Inflammatory macrophage treated with lipopolysaccharide for 1 hour (primary cell): ENCODE data around the gene MTA1.

Source experiments
- DNase-seq, 2 donors: peaks; one replicate each; pipeline ENCODE4 v3.0.0-alpha.2; 2020 to 2022

The MTA1 gene

DNA sequence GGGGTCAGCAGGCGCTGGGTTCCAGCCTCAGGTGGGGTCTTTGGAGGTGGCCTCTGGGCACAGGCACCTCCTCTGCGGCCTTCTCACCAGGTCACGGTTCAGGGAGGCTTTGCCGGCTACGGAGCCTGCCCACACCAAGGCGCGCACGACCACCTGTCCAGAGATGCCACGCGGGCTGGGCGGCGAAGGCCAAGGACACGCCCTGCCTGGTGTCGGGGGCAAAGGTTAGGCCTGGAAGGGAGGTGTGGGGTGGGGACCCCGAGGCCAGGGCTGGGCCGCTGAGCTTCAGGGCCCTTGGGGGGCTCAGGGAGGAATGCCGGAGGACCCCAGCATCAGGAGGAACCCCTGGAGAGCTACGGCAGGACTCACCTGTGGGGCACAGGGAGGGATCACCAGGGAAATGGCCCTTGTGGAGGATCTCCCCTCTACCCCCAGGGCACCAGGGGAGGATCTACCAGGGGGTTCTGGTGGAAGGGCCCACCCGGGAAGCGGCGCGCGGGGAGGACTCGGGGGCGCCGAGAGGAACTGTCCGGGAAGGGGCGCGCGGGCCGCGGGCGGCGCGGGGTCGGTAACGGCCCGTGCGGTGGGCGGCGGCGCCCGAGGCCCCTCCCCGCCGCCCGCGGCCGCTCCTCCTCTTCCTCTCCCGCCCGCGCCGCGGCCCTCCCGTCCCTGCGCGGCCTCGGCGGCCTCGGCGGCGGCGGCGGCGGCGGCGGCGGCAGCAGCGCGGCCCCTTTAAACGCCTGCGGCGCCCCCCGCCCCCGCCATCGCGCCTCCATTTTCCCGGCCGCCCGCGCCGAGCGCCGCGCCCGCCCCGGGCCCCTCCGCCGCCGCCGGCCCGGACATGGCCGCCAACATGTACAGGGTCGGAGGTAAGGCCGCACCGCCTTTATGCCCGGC is at the start of gene MTA1:
Gene MTA1 (plus strand): TSS at position 633 of the 897 bp plus-strand sequence. CDS start 209 bp downstream, at position 842.
- peak; percentile 18 to 27 for DNase-seq

GRCh38 chr14:105374389-105374788 is 45.2 kb upstream of the MTA1 start:
- DNase-seq = no peak

- peak; percentile 65 to 80 for DNase-seq
Observed at GRCh38 chr14:105375635-105376057, 44.0 kb upstream of the MTA1 start.

DNA sequence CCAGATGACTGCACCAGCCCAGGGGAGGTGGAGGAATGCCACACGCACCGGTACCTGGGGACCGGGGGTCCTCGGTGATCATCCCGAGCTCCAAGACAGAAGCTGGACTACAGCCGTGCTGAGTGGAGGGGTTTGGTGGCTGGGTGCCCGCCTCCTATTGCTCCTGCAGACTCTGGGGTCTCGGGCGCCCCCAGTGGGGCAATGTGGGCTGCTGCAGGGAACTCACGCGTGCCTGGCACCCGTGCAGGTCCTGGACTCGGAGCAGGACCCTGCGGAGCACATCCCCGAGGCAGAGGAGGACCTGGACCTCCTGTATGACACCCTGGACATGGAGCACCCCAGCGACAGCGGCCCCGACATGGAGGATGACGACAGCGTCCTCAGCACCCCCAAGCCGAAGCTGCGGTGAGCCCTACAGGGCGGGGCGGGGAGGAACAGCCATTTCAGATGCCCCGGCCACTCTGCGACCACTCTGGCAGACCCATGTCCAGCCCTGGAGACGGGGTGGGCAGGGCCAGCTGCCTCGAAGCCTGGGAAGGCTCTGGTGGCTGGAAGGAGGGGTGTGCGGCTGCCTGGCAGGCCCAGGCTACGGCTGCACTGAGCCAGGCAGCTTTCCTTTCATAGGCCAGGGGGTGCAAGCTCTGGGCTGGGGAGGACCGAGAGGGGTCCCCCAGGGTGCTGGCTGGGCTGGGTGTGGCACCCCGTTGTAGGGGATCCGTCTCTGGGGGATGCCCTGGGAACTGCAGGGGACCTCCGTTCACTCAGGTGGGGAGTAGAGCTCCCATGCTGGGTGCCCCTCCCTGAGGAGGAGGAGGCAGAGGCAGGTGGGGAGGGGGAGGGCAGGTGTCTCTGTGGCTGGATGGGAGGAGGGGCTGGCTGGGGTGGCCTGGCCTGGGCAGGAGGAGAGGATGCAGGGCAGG is 42.8 kb upstream of the MTA1 start:
- no peak for DNase-seq

DNA sequence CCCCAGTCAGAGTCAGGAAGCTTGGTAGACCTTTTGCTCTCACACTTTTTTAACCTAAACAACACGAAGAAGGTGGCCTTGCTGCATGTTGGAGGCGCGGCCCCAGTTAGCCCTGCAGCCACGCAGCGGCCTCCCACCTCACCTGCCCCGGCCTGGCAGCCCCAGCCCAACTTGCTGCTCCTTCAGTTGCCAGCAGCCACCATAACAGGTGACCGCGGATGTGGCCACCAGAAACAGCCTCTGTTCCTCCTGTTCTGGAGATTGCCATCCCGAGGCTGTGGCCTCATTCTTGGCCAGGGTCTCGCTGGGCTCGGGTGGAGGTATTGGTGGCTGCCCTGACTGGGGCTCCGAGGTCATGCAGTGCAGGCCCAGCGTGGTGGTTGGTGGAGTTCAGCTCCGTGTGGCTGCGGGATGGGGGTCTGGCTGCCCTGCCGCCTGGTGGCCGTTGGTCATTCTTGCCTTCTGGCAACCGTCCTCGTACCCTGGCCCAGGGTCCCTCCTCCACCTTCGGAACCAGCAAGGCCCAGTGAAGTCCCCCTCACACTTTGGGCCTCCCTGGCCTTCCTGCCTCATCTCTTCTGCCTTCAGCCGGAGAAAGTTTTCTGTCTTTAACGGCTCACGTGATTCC is 42.0 kb upstream of the MTA1 start:
- no peak for DNase-seq

DNA sequence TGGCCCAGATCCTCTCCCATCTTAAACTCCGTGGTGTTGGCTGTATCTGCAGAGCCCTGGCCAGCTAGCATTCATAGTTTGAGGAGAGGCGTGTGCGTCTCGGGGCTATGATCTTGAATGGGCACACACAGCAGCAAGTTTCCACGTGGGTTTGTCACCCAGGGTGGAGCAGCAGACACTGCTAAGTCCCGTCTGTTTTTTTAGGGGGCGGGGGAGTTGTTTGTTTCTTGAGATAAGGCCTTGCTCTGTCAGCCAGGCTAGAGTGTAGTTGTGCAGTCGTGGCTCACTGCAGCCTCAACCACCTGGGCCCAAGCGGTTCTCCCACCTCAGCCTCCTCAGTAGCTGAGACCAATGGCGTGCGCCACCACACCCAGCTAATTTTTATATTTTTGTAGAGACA is 41.4 kb upstream of the MTA1 start:
- no peak for DNase-seq

DNA sequence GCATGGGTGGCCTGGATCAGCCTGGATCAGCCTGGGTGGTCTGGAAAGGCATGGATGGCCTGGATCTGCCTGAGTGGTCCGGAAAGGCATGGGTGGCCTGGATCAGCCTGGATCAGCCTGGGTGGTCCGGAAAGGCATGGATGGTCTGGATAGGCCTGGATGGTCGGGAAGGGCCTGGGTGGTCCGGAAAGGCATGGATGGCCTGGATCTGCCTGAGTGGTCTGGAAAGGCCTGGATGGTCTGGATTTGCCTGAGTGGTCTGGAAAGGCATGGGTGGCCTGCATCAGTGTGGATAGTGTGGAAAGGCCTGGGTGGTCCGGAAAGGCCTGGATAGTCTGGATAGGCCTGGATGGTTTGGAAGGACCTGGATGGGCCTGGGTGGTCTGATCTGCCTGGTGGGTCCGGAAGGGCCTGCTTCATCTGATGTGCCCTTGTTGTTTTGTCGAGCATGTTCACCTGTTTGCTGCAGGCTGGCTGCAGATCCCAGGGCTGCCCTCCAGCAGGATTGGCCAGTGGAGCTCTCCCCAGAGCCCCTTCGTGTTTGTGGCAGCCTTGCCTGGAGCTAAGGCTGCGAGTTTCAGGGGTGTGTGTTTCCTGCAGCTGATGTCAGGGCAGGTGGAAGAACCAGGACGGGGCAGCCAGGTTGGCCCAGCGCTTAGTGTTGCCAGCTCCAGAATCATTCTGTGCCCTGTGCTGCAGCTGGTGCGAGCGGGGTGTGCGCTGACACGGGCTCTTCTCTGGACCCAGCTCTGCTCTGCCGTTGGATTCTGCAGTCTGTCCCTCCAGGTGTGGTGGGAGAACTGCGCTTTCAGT is 40.5 kb upstream of the MTA1 start:
- DNase-seq = no peak

GRCh38 chr14:105379946-105380345 is 39.7 kb upstream of the MTA1 start:
- no peak for DNase-seq

DNA sequence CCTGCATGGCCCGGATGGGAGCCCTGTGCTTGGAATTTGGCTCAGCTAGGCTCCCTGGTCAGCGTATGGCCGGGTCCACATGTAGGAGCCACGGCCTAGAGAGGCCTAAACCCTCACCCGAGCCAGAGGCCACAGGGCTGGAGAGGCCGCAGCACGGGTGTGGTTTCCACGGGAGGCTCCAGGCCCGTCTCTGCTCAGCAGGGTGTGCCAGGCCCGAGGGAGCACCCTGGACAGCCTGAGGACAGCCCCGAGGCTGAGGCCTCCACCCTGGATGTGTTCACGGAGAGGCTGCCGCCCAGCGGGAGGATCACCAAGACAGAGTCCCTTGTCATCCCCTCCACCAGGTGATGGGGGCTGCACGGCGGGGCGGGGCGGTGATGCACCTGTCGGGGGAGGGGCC is 38.9 kb upstream of the MTA1 start:
- DNase-seq = no peak

GRCh38 chr14:105381446-105382342 is 37.9 kb upstream of the MTA1 start:
- no peak for DNase-seq

DNA sequence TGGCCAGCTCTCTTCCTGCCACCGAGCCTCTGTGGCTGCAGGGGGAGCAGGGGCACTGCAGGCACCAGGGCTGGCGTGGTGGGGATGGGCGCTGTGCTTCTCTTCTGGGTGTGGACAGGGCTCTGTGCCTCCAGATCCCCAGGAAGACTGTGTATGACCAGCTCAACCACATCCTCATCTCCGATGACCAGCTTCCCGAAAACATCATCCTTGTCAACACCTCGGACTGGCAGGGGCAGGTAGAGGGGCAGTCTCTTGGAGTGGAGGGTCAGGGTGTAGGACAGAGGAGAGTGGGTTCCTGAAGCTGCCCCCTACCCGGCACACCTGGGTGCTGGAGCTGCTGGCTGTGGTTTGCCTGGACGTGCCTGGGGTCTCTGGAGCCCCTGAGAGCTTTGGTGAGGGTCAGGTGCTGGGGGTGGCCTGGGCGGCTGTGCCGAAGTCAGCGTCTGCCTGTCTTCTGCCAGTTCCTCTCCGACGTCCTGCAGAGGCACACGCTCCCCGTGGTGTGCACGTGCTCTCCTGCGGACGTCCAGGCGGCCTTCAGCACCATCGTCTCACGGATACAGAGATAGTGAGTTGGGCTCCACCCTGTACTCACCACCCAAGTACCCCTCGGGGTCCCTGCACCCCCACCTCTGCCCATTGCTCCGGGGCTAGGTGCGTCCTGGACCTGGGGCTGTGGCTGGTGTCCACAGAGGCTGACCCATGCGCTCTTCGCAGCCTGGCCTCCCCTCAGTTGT is 37.1 kb upstream of the MTA1 start:
- no peak for DNase-seq

GRCh38 chr14:105383083-105383730 is 36.4 kb upstream of the MTA1 start:
- no peak for DNase-seq

DNA sequence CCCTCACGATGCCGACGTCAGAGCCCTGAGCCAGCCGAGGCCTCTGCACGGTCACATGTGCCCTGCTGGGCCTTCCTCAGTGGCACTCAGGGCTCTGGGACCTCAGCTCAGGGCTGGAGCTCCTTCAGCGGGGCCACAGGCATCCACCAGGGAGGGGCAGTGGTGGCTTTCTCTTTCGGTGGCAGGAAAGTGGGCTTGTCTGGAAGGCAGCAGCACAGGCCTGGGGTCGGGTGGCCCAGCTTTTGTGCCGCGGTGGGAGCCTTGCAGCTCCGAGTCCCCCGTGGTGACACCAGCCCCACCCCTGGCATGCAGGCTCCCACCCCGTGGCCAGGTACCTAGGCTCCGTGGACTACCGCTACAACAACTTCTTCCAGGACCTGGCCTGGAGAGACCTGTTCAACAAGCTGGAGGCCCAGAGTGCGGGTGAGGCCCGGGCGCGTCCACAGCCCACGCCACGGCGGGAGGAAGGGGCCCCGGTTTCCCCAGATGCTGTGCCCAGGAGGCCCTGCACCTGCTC is 35.5 kb upstream of the MTA1 start:
- DNase-seq = no peak

DNA sequence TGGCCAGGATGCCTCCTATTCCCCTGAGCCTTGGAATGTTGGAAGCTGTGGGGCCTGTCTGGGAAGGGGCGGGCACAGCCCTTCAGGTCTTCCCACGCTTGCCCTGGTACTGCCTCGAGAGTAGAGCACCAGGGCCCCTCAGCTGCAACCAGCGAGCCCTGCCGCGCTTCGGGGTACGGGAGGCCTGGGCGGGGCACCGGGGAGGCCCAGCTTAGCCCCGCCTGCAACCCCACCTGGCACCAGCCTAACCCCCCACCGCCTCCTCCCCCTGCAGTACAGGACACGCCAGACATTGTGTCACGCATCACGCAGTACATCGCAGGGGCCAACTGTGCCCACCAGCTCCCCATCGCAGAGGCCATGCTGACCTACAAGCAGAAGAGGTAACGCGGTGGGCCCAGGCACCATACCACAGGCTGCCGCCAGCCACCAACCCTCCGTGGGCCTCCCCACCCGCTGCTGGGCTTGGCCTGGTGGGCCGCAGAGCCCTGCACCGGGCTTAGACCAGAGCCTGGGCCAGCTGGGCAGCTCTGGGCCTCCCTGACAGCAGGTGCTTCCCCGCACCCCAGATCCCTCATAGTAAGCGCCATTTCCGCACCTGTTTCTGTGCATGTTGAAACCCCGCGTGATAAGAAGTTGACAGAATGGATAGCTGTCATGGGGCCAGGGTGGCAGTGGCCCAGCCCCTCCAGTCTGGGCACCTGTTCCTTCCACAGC is 34.9 kb upstream of the MTA1 start:
- DNase-seq = no peak

DNA sequence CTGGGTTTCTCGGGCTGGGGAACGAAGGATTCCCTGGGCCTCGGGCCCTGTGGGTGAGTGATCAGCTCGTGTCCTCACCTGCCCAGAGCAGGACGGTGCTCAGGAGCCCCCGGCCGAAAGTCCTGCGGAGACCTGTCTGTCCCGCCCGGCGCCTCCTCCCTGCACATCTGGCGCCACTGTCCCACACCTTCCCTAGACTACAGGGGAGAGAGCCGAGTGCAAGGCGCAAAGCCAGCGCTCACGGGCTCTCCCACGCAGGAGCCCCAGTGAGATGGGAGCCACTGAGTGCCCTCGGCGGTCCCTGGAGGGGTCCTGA is 34.3 kb upstream of the MTA1 start:
- DNase-seq = no peak

- no peak for DNase-seq
Observed at GRCh38 chr14:105385698-105386365, 33.8 kb upstream of the MTA1 start.

GRCh38 chr14:105386581-105387529 is 32.8 kb upstream of the MTA1 start:
- no peak for DNase-seq
